ENCODE measurements around the gene SFT2D1. TPM values are rescaled to one million over a fixed set of nuclear protein-coding genes. Genes with fewer than 3 reads are reported as not detected.

The SFT2D1 gene
- total RNA-seq, 2 experiments from 2014 or later = 27.7 to 30.5 TPM

- Mint-ChIP-seq H3K9me3 (ENCODE audit: insufficient read depth) (no peaks in the 10 kb centered on the region), H3K36me3 (ENCODE audit: low read depth) (no peaks in the 10 kb centered on the region), H3K27me3 (ENCODE audit: low read depth) (peaks cover 46% of the 10 kb centered on the region), H3K4me3 (no peak overlapping the region), H3K27ac (no peak overlapping the region), H3K4me1 (ENCODE audit: low read depth) (no peaks in the 10 kb centered on the region)
- ATAC-seq (no peak), DNase-seq (no peak)
- ChIA-PET CTCF (interaction anchor here (1.6 kb wide), 1 partner anchor 11 kb away, joined by 7 read pairs; no protein-coding TSS in a partner anchor), POLR2A (no interaction called here)
These were observed 40.5 kb downstream of the SFT2D1 start for GRCh38 chr6:166301611-166302529.

DNA sequence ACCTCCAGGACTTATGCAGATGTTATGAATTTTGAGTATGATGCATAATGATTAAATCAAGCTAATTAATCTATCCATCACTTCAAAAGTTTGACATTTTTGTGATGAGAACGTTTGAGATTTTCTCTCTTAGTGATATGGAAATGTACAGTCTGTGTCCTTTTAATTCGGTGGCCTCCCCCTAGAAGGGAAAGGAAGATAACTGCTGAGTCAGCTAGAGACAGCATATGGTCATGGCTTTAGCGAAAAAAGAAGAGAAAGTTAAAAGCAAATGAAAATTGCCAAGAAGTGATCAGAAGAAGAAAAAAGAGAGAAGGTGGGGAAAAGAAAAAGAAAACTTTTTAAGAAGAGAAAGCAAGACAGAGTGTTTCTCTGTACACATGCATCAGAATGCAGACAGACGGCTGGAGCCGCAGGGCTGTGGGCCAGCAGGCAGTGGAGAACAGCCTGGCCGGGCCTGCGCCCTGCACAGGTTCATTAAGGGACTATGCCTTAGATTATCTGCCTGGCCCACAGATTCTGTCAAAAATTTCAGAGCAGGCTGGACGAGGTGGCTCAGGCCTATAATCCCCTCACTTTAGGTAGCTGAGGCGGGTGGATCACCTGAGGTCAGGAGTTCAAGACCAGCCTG lies 41.9 kb downstream of the SFT2D1 start:
- Mint-ChIP-seq H3K4me3 (no peak overlapping the region), H3K27me3 (ENCODE audit: low read depth) (peaks cover 41% of the 10 kb centered on the region)
- POLR2A ChIA-PET = no interaction called here

DNA sequence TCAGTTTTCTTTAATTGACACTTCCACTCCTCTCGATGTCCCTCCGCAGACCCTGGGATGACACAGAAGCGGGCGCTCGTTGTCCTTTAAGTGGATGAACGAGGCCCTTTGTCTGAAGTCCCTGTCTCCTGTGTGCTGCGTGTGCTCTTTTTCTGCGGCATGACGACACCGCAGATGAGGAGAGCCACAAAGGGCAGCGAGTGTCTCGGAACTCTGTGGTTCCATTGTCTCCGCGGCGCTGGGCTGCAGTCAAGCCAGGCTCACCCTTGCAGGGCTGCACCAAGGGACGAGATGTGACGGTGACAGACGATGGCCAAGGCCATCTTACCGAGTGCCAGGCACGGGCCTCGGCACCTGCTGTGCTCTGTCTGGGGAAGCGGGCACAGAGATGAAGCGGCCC lies 44.7 kb downstream of the SFT2D1 start:
- Mint-ChIP-seq H3K27ac (no peak overlapping the region), H3K4me1 (ENCODE audit: low read depth) (no peaks in the 10 kb centered on the region), H3K9me3 (ENCODE audit: insufficient read depth) (no peaks in the 10 kb centered on the region), H3K36me3 (ENCODE audit: low read depth) (no peaks in the 10 kb centered on the region), H3K4me3 (no peak overlapping the region), H3K27me3 (ENCODE audit: low read depth) (peaks cover 40% of the 10 kb centered on the region)
- CTCF ChIA-PET = interaction anchor here (1.3 kb wide), 1 partner anchor 103 kb away, joined by 3 read pairs; no protein-coding TSS in a partner anchor
- DNase-seq (no peak), ATAC-seq (no peak)
- POLR2A ChIA-PET = no interaction called here

More for the DNA sequence above, 41.9 kb downstream of the SFT2D1 start:
- Mint-ChIP-seq H3K9me3 (ENCODE audit: insufficient read depth) (no peaks in the 10 kb centered on the region), H3K4me1 (ENCODE audit: low read depth) (no peaks in the 10 kb centered on the region), H3K36me3 (ENCODE audit: low read depth) (no peaks in the 10 kb centered on the region), H3K27ac (no peak overlapping the region)
- CTCF ChIA-PET = interaction anchor here (0.7 to 1.6 kb wide), 2 partner anchors 12 to 24 kb away, joined by 3 to 7 read pairs; no protein-coding TSS in a partner anchor
- DNase-seq = no peak
- no peak for ATAC-seq

GRCh38 chr6:166296035-166296883 lies 46.1 kb downstream of the SFT2D1 start:
- Mint-ChIP-seq H3K27ac (no peak overlapping the region), H3K36me3 (ENCODE audit: low read depth) (no peaks in the 10 kb centered on the region), H3K4me3 (no peak overlapping the region), H3K9me3 (ENCODE audit: insufficient read depth) (no peaks in the 10 kb centered on the region), H3K4me1 (ENCODE audit: low read depth) (no peaks in the 10 kb centered on the region), H3K27me3 (ENCODE audit: low read depth) (peaks cover 42% of the 10 kb centered on the region)
- POLR2A ChIA-PET = interaction anchor here (0.7 kb wide), 1 partner anchor 16 kb away, joined by 4 read pairs; no protein-coding TSS in a partner anchor
- ATAC-seq (no peak), DNase-seq (no peak)
- CTCF ChIA-PET = interaction anchor here (0.8 kb wide), 1 partner anchor 85 kb away, joined by 3 read pairs; no protein-coding TSS in a partner anchor

GRCh38 chr6:166293731-166294584 lies 48.4 kb downstream of the SFT2D1 start:
- no peak for ATAC-seq
- POLR2A ChIA-PET = interaction anchor here (0.7 kb wide), 1 partner anchor 10 kb away, joined by 4 read pairs; no protein-coding TSS in a partner anchor

GRCh38 chr6:166289207-166290060 lies 52.9 kb downstream of the SFT2D1 start:
- ChIA-PET CTCF (interaction anchor here (0.9 to 1.4 kb wide), 2 partner anchors 24 to 92 kb away, joined by 5 to 6 read pairs; no protein-coding TSS in a partner anchor), POLR2A (no interaction called here)
- H3K27me3 Mint-ChIP-seq (ENCODE audit: low read depth) = peaks cover 34% of the 10 kb centered on the region
- no peak overlapping the region for H3K4me3 Mint-ChIP-seq
- H3K4me1 Mint-ChIP-seq (ENCODE audit: low read depth) = no peaks in the 10 kb centered on the region
- DNase-seq (no peak), ATAC-seq (peak; percentile 48)
- H3K36me3 Mint-ChIP-seq (ENCODE audit: low read depth) = no peaks in the 10 kb centered on the region
- H3K27ac Mint-ChIP-seq = no peak overlapping the region
- no peaks in the 10 kb centered on the region for H3K9me3 Mint-ChIP-seq (ENCODE audit: insufficient read depth)

More at GRCh38 chr6:166293731-166294584, 48.4 kb downstream of the SFT2D1 start:
- no peak for DNase-seq
- H3K4me1 Mint-ChIP-seq (ENCODE audit: low read depth) = no peaks in the 10 kb centered on the region
- no peaks in the 10 kb centered on the region for H3K36me3 Mint-ChIP-seq (ENCODE audit: low read depth)
- H3K27me3 Mint-ChIP-seq (ENCODE audit: low read depth) = peaks cover 46% of the 10 kb centered on the region
- no peak overlapping the region for H3K27ac Mint-ChIP-seq
- H3K4me3 Mint-ChIP-seq = no peak overlapping the region
- CTCF ChIA-PET = interaction anchor here (0.6 to 1.9 kb wide), 3 partner anchors 20 to 107 kb away, joined by 3 to 14 read pairs (median 11); no protein-coding TSS in a partner anchor
- H3K9me3 Mint-ChIP-seq (ENCODE audit: insufficient read depth) = no peaks in the 10 kb centered on the region

- ATAC-seq (no peak), DNase-seq (no peak)
- H3K4me3 Mint-ChIP-seq = no peak overlapping the region
- no peak overlapping the region for H3K27ac Mint-ChIP-seq
- POLR2A ChIA-PET = no interaction called here
- peaks cover 21% of the 10 kb centered on the region for H3K27me3 Mint-ChIP-seq (ENCODE audit: low read depth)
- no peaks in the 10 kb centered on the region for H3K4me1 Mint-ChIP-seq (ENCODE audit: low read depth)
- H3K36me3 Mint-ChIP-seq (ENCODE audit: low read depth) = no peaks in the 10 kb centered on the region
- CTCF ChIA-PET = interaction anchor here (1.0 kb wide), 1 partner anchor 95 kb away, joined by 3 read pairs; no protein-coding TSS in a partner anchor
- H3K9me3 Mint-ChIP-seq (ENCODE audit: insufficient read depth) = no peaks in the 10 kb centered on the region
These were observed 55.5 kb downstream of the SFT2D1 start for GRCh38 chr6:166286839-166287271.

DNA sequence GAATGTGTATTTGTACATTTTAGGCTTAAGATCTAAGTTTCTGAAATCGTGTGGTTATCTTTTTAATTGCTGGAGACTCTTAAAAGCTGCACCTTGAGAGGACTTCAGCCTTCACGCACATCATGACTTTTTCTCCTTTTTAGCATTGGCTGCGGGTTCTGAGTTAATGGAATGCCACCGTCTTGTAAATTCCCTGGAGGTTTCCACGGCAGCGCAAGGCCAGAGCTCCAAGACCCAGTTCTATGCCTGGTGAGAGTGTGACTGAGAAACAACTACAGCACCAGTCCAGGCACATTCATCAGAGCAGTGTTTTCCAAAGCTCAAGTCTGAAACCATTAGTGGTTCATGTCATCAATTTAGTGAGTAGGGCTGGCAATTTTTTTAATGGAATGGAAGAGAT lies 57.1 kb downstream of the SFT2D1 start:
- ATAC-seq = no peak
- no peaks in the 10 kb centered on the region for H3K9me3 Mint-ChIP-seq (ENCODE audit: insufficient read depth)
- no peak overlapping the region for H3K4me3 Mint-ChIP-seq
- no peaks in the 10 kb centered on the region for H3K4me1 Mint-ChIP-seq (ENCODE audit: low read depth)
- no peaks in the 10 kb centered on the region for H3K36me3 Mint-ChIP-seq (ENCODE audit: low read depth)
- CTCF ChIA-PET = interaction anchor here (0.6 to 1.6 kb wide), 4 partner anchors 8 to 114 kb away, joined by 3 to 5 read pairs (median 4); no protein-coding TSS in a partner anchor
- no peak overlapping the region for H3K27ac Mint-ChIP-seq
- POLR2A ChIA-PET = no interaction called here
- no peak for DNase-seq
- H3K27me3 Mint-ChIP-seq (ENCODE audit: low read depth) = peaks cover 19% of the 10 kb centered on the region

DNA sequence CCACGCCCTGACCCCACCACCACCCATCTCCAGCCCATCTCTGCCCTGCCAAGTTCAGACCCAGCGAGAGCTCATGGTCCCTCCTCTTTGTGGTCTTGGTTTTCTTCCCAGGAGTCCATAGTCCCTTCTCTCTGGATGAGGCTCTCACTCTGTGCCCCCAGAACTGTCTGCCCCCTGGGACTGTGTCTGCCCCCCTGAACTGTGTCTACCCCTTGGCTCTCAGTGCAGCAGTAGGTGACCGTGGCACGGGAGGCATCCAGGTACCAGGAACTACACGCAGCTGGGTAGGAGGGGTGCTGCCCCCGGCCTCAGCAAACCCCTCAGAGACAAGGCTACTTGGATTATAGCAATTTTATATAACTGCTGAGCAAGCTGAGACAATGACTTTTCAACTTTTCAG lies 57.7 kb downstream of the SFT2D1 start:
- H3K4me1 Mint-ChIP-seq (ENCODE audit: low read depth) = no peaks in the 10 kb centered on the region
- ATAC-seq (no peak), DNase-seq (no peak)
- H3K36me3 Mint-ChIP-seq (ENCODE audit: low read depth) = no peaks in the 10 kb centered on the region
- no peak overlapping the region for H3K27ac Mint-ChIP-seq
- H3K27me3 Mint-ChIP-seq (ENCODE audit: low read depth) = peaks cover 17% of the 10 kb centered on the region
- H3K4me3 Mint-ChIP-seq = no peak overlapping the region
- H3K9me3 Mint-ChIP-seq (ENCODE audit: insufficient read depth) = no peaks in the 10 kb centered on the region
- CTCF ChIA-PET = interaction anchor here (1.1 to 1.6 kb wide), 4 partner anchors 8 to 114 kb away, joined by 4 to 7 read pairs (median 5); no protein-coding TSS in a partner anchor
- POLR2A ChIA-PET = interaction anchor here (0.6 kb wide), 1 partner anchor 9 kb away, joined by 4 read pairs; no protein-coding TSS in a partner anchor
